Activated CD8-positive, alpha-beta T cell treated with anti-CD3 and anti-CD28 coated beads, Interleukin-2, amount 10 ng/mL, durations not matched to agents 7 days and 5 days (primary cell): ENCODE results near the gene CLEC10A. TPM values are rescaled to one million over a fixed set of nuclear protein-coding genes. Genes with fewer than 3 reads are reported as not detected.
"Not testable (repeated sequence)": the region's sequence is repeated elsewhere in the genome, so short reads cannot be mapped to it uniquely, and the experiment has no call there.

Experiments
- ATAC-seq: fragments of 150-1000 bp; cut with Tn5 transposase; one replicate; pipeline ENCODE4 v1.10.0; 2021; ENCODE audit warnings: moderate library complexity
- CTCF ChIA-PET: fragments of 350-600 bp; sonication (Branson Sonifier 250); formaldehyde crosslinking; loops from one replicate; lab custom pipeline; 2021; ENCODE audit warnings: antibody characterized with exemption; lab: Charles Lee
- POLR2A ChIA-PET: fragments of 350-600 bp; sonication (Branson Sonifier 250); formaldehyde crosslinking; loops from one replicate; lab custom pipeline; 2021; ENCODE audit warnings: antibody characterized with exemption; lab: Charles Lee
- DNase-seq: peaks from one replicate; pipeline ENCODE4 v3.0.0-alpha.2; 2020
- H3K27ac Mint-ChIP-seq: one replicate; pipeline ENCODE4 v1.8.0; 2021; ENCODE audit warnings: mild to moderate bottlenecking, mixed read lengths
- H3K27me3 Mint-ChIP-seq: one replicate; pipeline ENCODE4 v1.8.0; 2021; ENCODE audit warnings: low read depth, mixed read lengths
- H3K36me3 Mint-ChIP-seq: one replicate; pipeline ENCODE4 v1.8.0; 2021; ENCODE audit warnings: low read depth, mixed read lengths
- H3K4me1 Mint-ChIP-seq: one replicate; pipeline ENCODE4 v1.8.0; 2021; ENCODE audit warnings: low read depth, mixed read lengths
- H3K4me3 Mint-ChIP-seq: one replicate; pipeline ENCODE4 v1.8.0; 2021; ENCODE audit warnings: mild to moderate bottlenecking, mixed read lengths
- H3K9me3 Mint-ChIP-seq: one replicate; pipeline ENCODE4 v1.8.0; 2022; ENCODE audit warnings: mixed read lengths; ENCODE audit not compliant: insufficient read depth
- total RNA-seq, 2 experiments: library from RNA; stranded (reverse); gene quantifications; one replicate each; pipeline ENCODE4 v1.2.3, GENCODE V29; 2021

Gene CLEC10A
- total RNA-seq, 2 experiments from 2014 or later: not detected

GRCh38 chr17:7107012-7107754, 27.1 kb upstream of the CLEC10A start:
- Mint-ChIP-seq H3K27ac (no peak overlapping the region), H3K9me3 (no peaks in the 10 kb centered on the region), H3K27me3 (no peaks in the 10 kb centered on the region), H3K4me3 (no peak overlapping the region), H3K4me1 (peaks cover 8% of the 10 kb centered on the region), H3K36me3 (no peaks in the 10 kb centered on the region)
- ChIA-PET CTCF (no interaction called here), POLR2A (interaction anchor here (1.0 kb wide), 1 partner anchor 9 kb away, joined by 3 read pairs; no protein-coding TSS in a partner anchor)
- no peak for DNase-seq
- ATAC-seq: no peak

- DNase-seq (no peak), ATAC-seq (no peak)
- ChIA-PET POLR2A (no interaction called here), CTCF (interaction anchor here (1.5 kb wide), 1 partner anchor 50 kb away, joined by 5 read pairs; no protein-coding TSS in a partner anchor)
- Mint-ChIP-seq H3K27ac (no peak overlapping the region), H3K4me1 (no peaks in the 10 kb centered on the region), H3K36me3 (no peaks in the 10 kb centered on the region), H3K4me3 (no peak overlapping the region), H3K9me3 (no peaks in the 10 kb centered on the region), H3K27me3 (no peaks in the 10 kb centered on the region)
Observed at GRCh38 chr17:7102421-7102820, 22.4 kb upstream of the CLEC10A start.

GRCh38 chr17:7101531-7101930, 21.5 kb upstream of the CLEC10A start:
- ChIA-PET POLR2A (interaction anchor here (0.6 kb wide), 1 partner anchor 9 kb away, joined by 3 read pairs; no protein-coding TSS in a partner anchor), CTCF (interaction anchor here (1.5 kb wide), 1 partner anchor 49 kb away, joined by 5 read pairs; no protein-coding TSS in a partner anchor)
- Mint-ChIP-seq H3K27ac (no peak overlapping the region), H3K27me3 (no peaks in the 10 kb centered on the region), H3K9me3 (no peaks in the 10 kb centered on the region), H3K4me1 (no peaks in the 10 kb centered on the region), H3K36me3 (no peaks in the 10 kb centered on the region), H3K4me3 (no peak overlapping the region)
- ATAC-seq (no peak), DNase-seq (no peak)

- DNase-seq, H3K9me3 Mint-ChIP-seq, POLR2A ChIA-PET, H3K36me3 Mint-ChIP-seq, H3K4me1 Mint-ChIP-seq, H3K4me3 Mint-ChIP-seq, ATAC-seq, H3K27me3 Mint-ChIP-seq, H3K27ac Mint-ChIP-seq: not testable (repeated sequence)
- CTCF ChIA-PET: interaction anchor here (1.5 kb wide), 1 partner anchor 49 kb away, joined by 5 read pairs; no protein-coding TSS in a partner anchor
Observed at GRCh38 chr17:7100641-7101379, 20.8 kb upstream of the CLEC10A start.

DNA sequence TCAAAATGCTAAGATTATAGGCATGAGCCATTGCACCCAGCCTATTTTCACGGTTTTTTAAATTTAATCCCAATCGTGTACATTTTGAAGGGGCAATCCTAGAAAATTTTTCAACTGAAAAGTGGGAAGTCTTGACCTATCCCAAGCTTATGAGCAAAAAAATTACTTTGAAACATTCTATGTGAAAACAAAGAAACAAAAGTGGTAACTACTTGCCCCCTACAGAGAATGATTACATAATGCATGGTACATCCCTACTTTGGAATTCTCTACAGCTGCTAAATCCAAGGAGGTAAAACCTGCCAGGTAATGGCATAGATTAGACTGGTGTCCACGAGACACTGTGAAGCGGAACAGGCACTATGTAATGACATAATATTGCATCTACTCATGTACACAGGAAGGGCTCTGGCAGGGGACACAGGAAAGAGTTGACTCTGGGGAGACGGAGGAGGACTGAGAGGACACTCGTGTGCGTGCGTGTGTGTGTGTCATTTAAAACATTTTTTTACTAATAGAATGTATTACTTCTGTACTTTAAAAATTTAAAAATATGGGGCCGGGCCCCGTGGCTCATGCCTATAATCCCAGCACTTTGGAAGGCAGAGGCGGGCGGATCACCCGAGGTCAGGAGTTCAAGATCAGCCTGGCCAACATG, 18.9 kb upstream of the CLEC10A start:
- ATAC-seq (no peak), DNase-seq (no peak)
- Mint-ChIP-seq H3K27ac (no peak overlapping the region), H3K4me1 (no peaks in the 10 kb centered on the region), H3K27me3 (peaks cover 6% of the 10 kb centered on the region), H3K36me3 (no peaks in the 10 kb centered on the region), H3K9me3 (no peaks in the 10 kb centered on the region), H3K4me3 (no peak overlapping the region)
- POLR2A ChIA-PET: no interaction called here
- CTCF ChIA-PET: interaction anchor here (0.9 kb wide), 1 partner anchor 64 kb away, joined by 3 read pairs; no protein-coding TSS in a partner anchor

DNA sequence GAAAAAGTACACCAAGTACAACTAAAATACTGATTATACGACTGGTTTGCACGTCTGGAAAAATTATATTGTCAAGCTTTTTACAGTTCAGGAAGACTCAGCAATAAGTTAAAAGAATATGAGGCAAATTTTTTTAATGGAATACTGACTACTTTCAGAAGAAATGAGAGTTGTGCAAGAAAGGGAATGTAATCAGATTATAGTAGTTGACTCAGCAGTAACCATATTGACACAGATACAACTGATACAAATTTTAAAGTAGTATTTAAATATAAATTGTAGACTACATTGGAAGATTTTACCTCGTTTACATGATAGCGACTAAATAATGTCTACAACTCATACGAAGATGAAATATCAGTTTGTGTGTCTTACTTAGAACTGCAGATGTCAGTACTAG, 17.9 kb upstream of the CLEC10A start:
- no peak overlapping the region for H3K4me3 Mint-ChIP-seq

DNA sequence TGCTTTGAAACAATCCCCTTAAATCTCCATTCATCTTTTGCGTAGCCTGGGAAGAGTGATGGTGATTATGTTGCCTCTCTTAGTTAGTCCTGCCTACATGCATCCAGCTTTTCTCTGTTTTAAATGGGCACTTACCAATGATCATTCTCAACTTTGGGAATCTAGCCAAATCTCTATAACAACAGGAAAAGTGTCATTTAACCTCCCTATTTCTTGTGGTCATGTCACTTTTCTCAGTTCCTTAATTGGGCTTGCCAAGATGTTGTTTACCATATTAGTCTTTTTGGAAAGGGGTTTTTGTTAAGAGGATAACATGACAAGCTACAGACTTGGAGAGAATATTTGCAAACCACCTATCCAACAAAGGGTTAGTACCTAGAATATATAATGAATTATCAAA, 15.6 kb upstream of the CLEC10A start:
- ChIA-PET POLR2A (no interaction called here), CTCF (interaction anchor here (0.8 kb wide), 1 partner anchor 41 kb away, joined by 3 read pairs; no protein-coding TSS in a partner anchor)
- ATAC-seq (no peak), DNase-seq (no peak)
- Mint-ChIP-seq H3K27ac (no peak overlapping the region), H3K36me3 (no peaks in the 10 kb centered on the region), H3K4me3 (no peak overlapping the region), H3K4me1 (no peaks in the 10 kb centered on the region), H3K9me3 (no peaks in the 10 kb centered on the region), H3K27me3 (peaks cover 6% of the 10 kb centered on the region)

More for the DNA sequence above, 17.9 kb upstream of the CLEC10A start:
- POLR2A ChIA-PET: no interaction called here
- no peaks in the 10 kb centered on the region for H3K36me3 Mint-ChIP-seq
- no peaks in the 10 kb centered on the region for H3K4me1 Mint-ChIP-seq
- ATAC-seq (no peak), DNase-seq (no peak)
- H3K9me3 Mint-ChIP-seq: no peaks in the 10 kb centered on the region
- CTCF ChIA-PET: interaction anchor here (0.9 kb wide), 2 partner anchors 49 to 65 kb away, joined by 3 read pairs; no protein-coding TSS in a partner anchor
- H3K27me3 Mint-ChIP-seq: peaks cover 6% of the 10 kb centered on the region
- H3K27ac Mint-ChIP-seq: no peak overlapping the region

DNA sequence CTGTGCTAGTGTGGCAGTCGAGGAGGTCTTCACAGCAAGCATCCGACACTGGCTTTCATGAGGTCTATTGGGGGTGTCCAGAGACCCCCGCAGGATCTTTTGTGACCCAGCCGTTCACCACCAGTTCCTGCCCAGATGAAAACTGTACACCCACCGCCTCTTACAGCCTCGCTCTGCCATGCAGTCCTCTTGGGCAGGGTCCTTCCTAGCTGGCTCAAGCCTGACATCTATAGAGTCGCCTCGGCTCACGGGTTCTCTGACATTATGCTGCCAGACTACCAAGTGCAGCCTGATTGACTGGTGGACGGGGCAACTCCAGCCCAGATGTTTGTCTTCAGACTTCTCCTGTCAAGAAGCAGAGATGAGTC, 14.6 kb upstream of the CLEC10A start:
- ATAC-seq (no peak), DNase-seq (no peak)
- Mint-ChIP-seq H3K27ac (no peak overlapping the region), H3K27me3 (peaks cover 6% of the 10 kb centered on the region), H3K36me3 (no peaks in the 10 kb centered on the region), H3K4me3 (no peak overlapping the region), H3K9me3 (no peaks in the 10 kb centered on the region), H3K4me1 (no peaks in the 10 kb centered on the region)
- ChIA-PET POLR2A (no interaction called here), CTCF (interaction anchor here (1.3 kb wide), 1 partner anchor 49 kb away, joined by 3 read pairs; no protein-coding TSS in a partner anchor)

DNA sequence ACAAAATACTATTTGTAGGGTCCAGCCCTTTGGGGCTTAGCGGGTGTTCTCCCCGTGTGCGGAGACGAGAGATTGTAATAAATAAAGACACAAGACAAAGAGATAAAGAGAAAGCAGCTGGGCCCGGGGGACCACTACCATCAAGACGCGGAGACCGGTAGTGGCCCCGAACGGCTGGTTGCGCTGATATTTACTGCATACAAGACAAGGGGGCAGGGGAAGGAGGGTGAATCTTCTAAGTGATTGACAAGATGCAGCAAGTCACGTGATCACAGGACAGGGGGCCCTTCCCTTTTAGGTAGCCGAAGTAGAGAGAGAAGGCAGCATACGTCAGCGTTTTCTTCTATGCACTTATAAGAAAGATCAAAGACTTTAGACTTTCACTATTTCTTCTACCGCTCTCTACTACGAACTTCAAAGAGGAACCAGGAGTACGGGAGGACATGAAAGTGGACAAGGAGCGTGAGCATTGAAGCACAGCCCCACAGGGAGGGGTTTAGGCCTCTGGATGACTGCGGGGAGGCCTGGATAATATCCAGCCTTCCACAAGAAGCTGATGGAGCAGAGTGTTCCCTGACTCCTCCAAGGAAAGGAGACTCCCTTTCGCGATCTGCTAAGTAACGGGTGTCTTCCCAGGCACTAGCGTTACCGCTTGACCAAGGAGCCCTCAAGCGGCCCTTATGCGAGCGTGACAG, 11.4 kb upstream of the CLEC10A start:
- DNase-seq: peak; percentile 56
- POLR2A ChIA-PET, H3K4me3 Mint-ChIP-seq, H3K9me3 Mint-ChIP-seq, CTCF ChIA-PET, H3K27ac Mint-ChIP-seq, H3K36me3 Mint-ChIP-seq, H3K4me1 Mint-ChIP-seq, ATAC-seq: not testable (repeated sequence)
- H3K27me3 Mint-ChIP-seq: peaks cover 11% of the 10 kb centered on the region

DNA sequence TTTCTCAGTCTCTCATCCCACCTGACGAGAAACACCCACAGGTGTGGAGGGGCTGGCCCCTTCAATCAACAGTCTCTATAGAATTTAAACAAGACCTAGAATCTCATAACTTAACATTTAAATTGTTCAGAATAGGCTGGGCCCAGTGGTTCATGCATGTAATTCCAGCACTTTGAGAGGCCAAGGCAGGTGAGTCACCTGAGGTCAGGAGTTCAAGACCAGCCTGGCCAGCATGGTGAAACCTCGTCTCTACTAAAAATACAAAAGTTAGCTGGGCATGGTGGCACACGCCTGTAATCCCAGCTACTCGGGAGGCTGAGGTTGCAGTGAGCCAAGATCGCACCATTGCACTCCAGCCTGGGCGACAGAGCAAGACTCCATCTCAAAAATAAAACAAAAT, 9.5 kb upstream of the CLEC10A start:
- H3K27ac Mint-ChIP-seq, DNase-seq, H3K4me1 Mint-ChIP-seq, H3K4me3 Mint-ChIP-seq, H3K9me3 Mint-ChIP-seq, ATAC-seq, H3K36me3 Mint-ChIP-seq, POLR2A ChIA-PET: not testable (repeated sequence)
- CTCF ChIA-PET: interaction anchor here (1.0 kb wide), 1 partner anchor 43 kb away, joined by 3 read pairs; no protein-coding TSS in a partner anchor
- peaks cover 11% of the 10 kb centered on the region for H3K27me3 Mint-ChIP-seq

GRCh38 chr17:7088442-7088841, 8.4 kb upstream of the CLEC10A start:
- H3K27me3 Mint-ChIP-seq: peaks cover 22% of the 10 kb centered on the region
- H3K4me1 Mint-ChIP-seq, ATAC-seq, CTCF ChIA-PET, H3K36me3 Mint-ChIP-seq, H3K4me3 Mint-ChIP-seq, DNase-seq, POLR2A ChIA-PET, H3K9me3 Mint-ChIP-seq, H3K27ac Mint-ChIP-seq: not testable (repeated sequence)
